Measurements from ENCODE around the gene USP30.

The USP30 gene

DNA sequence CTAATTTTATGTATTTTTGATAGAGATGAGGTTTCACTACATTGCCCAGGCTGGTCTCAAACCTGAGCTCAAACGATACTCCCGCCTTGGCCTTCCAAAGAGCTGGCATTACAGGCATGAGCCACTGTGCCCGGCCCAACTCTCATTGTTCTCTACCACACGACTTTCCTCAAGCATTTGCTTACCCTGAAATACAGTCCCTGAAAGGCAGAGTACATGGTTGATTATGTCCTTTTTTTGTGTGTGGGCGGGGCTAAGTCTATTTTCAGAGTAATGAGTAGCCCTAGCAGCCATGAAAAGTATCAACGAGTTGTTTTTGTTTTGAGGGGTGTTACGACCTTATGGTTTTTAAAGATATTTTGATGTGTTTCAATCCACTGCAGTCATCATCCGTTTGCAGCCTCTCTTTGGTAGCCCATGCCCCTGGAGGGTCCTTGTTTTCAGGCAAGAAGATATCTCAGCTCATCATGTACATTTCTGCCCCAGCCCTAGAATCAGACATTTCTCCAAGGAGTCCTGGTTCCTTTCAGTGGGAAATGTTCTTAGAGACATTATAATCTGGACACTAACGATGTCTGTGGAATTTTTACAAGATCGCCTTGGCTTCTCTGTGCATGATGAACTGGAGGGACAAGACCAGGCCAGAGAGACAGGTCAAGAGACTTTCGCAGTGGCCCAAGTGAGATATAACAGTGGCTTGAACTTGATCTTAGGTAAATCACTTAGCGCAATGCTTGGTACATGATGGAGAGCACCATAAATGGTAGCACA lies 72.7 kb downstream of the USP30 start:
- Histone ChIP-seq H3K4me1 (no peaks in the 10 kb centered on the region), H3K27me3 (no peaks in the 10 kb centered on the region), H3K9me3 (no peaks in the 10 kb centered on the region), H3K4me3 (ENCODE audit: low read depth, low read length) (no peak overlapping the region), H3K36me3 (no peaks in the 10 kb centered on the region)
- DNase-seq = no peak
- TF ChIP-seq, protein P1, sequence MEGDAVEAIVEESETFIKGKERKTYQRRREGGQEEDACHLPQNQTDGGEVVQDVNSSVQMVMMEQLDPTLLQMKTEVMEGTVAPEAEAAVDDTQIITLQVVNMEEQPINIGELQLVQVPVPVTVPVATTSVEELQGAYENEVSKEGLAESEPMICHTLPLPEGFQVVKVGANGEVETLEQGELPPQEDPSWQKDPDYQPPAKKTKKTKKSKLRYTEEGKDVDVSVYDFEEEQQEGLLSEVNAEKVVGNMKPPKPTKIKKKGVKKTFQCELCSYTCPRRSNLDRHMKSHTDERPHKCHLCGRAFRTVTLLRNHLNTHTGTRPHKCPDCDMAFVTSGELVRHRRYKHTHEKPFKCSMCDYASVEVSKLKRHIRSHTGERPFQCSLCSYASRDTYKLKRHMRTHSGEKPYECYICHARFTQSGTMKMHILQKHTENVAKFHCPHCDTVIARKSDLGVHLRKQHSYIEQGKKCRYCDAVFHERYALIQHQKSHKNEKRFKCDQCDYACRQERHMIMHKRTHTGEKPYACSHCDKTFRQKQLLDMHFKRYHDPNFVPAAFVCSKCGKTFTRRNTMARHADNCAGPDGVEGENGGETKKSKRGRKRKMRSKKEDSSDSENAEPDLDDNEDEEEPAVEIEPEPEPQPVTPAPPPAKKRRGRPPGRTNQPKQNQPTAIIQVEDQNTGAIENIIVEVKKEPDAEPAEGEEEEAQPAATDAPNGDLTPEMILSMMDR (IDR thresholded peaks at IDR 0.05; ENCODE audit: low read depth, low read length) = no peak

DNA sequence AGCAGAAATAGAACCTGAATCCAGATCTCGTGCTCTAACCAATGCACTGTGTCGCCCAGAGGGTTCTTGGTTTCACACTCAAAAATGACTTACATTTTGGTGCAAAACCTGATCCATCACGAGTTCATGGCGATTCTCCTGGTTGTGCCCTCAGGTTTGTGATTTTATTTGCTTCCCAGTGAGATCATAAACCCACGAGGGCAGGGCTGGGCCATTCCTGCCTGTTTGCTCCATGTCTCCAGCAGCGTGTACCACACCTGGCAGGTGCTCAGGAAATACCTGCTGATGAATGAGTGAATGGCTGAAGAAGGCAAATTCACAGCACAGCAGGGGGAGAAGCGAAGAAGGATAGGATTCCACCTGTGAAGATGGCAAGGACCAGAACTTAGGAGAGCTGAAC lies 73.4 kb downstream of the USP30 start:
- no peak for DNase-seq
- TF ChIP-seq, protein P1 (IDR thresholded peaks at IDR 0.05; ENCODE audit: low read depth, low read length) = no peak
- H3K36me3 ChIP-seq = no peaks in the 10 kb centered on the region
- H3K4me3 ChIP-seq (ENCODE audit: low read depth, low read length) = no peak overlapping the region
- H3K4me1 ChIP-seq = no peaks in the 10 kb centered on the region
- no peaks in the 10 kb centered on the region for H3K27me3 ChIP-seq
- H3K9me3 ChIP-seq = no peaks in the 10 kb centered on the region

DNA sequence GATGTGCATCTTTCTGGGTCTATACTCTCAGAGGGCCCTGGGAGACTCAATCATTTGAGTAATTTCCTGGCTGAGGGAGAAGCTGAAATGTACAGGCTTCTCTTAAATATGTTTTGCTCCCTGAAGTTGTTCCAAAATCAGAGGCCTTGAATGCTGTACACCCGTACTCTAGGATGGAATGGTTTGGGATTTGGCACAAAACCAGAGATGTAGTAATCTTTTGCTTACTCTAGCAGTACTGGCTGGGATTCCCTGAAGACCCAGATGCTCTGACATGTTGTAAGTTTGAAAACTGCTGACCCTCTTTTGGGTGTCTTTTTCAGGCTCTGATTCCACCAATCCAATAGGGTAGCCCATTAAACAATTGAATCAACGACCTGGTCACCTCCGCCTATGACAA lies 74.4 kb downstream of the USP30 start:
- Histone ChIP-seq H3K9me3 (no peaks in the 10 kb centered on the region), H3K36me3 (no peaks in the 10 kb centered on the region), H3K4me1 (no peaks in the 10 kb centered on the region), H3K4me3 (ENCODE audit: low read depth, low read length) (no peak overlapping the region), H3K27me3 (no peaks in the 10 kb centered on the region)
- no peak for DNase-seq
- TF ChIP-seq, protein P1 (IDR thresholded peaks at IDR 0.05; ENCODE audit: low read depth, low read length) = no peak

DNA sequence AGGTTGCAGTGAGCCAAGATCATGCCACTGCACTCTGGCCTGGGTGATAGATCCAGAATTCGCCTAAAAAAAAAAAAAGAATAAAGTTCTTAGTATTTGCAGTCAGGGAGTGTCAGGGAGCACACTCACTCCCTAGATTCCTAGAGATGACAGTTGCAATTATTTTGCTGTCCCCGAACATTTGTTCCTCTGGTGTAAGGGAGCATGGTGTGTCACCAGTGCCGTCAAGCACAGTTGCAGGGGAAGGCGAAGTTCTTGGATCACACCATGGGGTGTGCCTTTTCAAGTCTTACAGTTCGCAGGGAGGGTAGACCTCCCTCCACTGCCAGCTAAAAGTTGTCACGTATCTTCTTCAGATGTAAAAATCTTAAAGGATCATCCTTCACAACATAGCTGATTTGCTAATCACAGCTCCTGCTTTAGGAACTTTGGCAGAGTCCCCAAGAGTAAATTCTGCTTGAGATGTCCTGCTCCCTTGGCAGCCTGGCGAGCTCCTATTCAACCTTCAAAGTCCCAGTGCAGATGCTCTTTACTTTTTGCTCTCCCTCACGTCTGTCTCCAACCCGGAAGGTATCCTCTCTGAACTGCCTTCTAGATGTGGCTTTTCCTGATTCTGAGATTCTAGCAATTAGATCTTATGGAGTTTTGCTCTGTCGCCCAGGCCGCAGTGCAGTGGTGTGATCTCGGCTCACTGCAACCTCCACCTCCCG lies 75.3 kb downstream of the USP30 start:
- no peak for DNase-seq
- H3K36me3 ChIP-seq = no peaks in the 10 kb centered on the region
- TF ChIP-seq, protein P1 (IDR thresholded peaks at IDR 0.05; ENCODE audit: low read depth, low read length) = no peak
- H3K4me1 ChIP-seq = no peaks in the 10 kb centered on the region
- H3K9me3 ChIP-seq = no peaks in the 10 kb centered on the region
- no peaks in the 10 kb centered on the region for H3K27me3 ChIP-seq
- no peak overlapping the region for H3K4me3 ChIP-seq (ENCODE audit: low read depth, low read length)

DNA sequence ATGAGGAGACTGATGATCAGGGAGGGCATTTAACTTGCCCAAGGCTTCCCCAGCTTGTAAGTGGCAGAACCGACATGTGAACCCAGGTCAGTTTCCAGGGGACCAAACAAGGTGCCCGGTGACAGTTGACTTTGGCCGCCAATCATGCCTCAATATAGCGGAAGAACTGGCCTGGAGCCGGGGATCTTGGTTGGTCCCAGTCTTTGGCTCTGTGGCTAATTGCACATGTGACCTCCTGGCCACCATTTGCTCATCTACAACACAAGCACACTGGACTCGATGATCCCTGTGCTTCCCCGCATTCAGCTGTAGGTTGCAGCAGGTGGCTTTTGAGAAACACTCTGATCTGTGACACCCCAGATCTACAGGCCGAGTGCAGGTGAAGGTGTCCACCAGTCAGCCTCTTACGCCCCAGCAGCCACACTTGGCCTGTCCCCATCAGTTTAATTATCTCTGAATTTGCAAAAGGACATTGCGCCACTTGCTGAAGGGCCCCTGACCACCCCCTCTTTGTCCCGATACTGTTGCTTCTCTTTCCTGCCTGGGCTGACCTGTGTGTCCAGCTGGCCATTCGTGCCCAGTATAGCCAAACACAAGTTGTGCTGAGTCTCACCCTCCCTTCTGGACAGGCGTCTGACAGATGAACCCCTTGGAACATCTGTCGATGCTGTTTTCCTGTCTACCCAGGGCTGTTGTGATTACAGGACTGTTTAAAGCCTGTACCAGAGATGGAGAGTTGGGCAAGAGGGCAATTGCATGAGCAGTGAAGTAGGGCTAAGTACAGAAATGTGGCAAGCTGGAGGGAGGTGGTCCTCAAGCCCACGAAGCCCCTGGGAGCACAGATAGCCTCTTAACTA lies 78.1 kb downstream of the USP30 start:
- H3K9me3 ChIP-seq = no peaks in the 10 kb centered on the region
- TF ChIP-seq, protein P1 (IDR thresholded peaks at IDR 0.05; ENCODE audit: low read depth, low read length) = no peak
- H3K4me1 ChIP-seq = no peaks in the 10 kb centered on the region
- H3K4me3 ChIP-seq (ENCODE audit: low read depth, low read length) = no peak overlapping the region
- no peak for DNase-seq
- H3K27me3 ChIP-seq = no peaks in the 10 kb centered on the region
- no peaks in the 10 kb centered on the region for H3K36me3 ChIP-seq
